Fibroblast of lung (primary cell): ENCODE results near the gene CATSPER1. TPM values are rescaled to one million over a fixed set of nuclear protein-coding genes. Genes with fewer than 3 reads are reported as not detected.

Experiments
- DNase-seq, 2 donors: peaks; one replicate each; pipeline versions ENCODE4 v3.0.0 to v3.0.0-alpha.2; 2010; ENCODE audit warnings: low read depth in 2 of 2
- H2AFZ ChIP-seq: 2 replicates; pipeline ENCODE4 v1.5.1; 2012; ENCODE audit warnings: low read length, control low read depth, inconsistent platforms
- H3K27ac ChIP-seq: 2 replicates; pipeline ENCODE4 v1.5.1; 2011; ENCODE audit warnings: low read length, control low read depth; ENCODE audit not compliant: insufficient read depth
- H3K27me3 ChIP-seq: 2 replicates; pipeline ENCODE4 v1.5.1; 2011; ENCODE audit warnings: mild to moderate bottlenecking, low read length; ENCODE audit not compliant: control insufficient read depth, insufficient read depth
- H3K36me3 ChIP-seq: 2 replicates; pipeline ENCODE4 v1.5.1; 2011; ENCODE audit warnings: low read length; ENCODE audit not compliant: control insufficient read depth, insufficient read depth
- H3K4me1 ChIP-seq: 2 replicates; pipeline ENCODE4 v1.5.1; 2011; ENCODE audit warnings: low read length; ENCODE audit not compliant: control insufficient read depth, insufficient read depth; ENCODE audit errors: extremely low read depth
- H3K4me2 ChIP-seq: 2 replicates; pipeline ENCODE4 v1.5.1; 2011; ENCODE audit warnings: low read length, control low read depth; ENCODE audit not compliant: insufficient read depth; ENCODE audit errors: extremely low read depth
- H3K4me3 ChIP-seq, 4 experiments: fragments of 200-600 bp in 1 of 4; sonication (generic) in 1 of 4; replicated peaks in 1 of 4; 2 replicates each; pipeline ENCODE4 v1.5.1; 2011 to 2016; ENCODE audit warnings: low read length in 4 of 4, low read depth in 3 of 4, mild to moderate bottlenecking in 3 of 4, control low read depth in 2 of 4, inconsistent platforms in 1 of 4, mixed read lengths in 1 of 4; ENCODE audit not compliant: insufficient read depth in 1 of 4; ENCODE audit errors: control extremely low read depth in 1 of 4
- H3K79me2 ChIP-seq: 2 replicates; pipeline ENCODE4 v1.5.1; 2012; ENCODE audit warnings: mild to moderate bottlenecking, low read length, inconsistent platforms; ENCODE audit not compliant: control insufficient read depth, insufficient read depth
- H3K9ac ChIP-seq: 2 replicates; pipeline ENCODE4 v1.5.1; 2011; ENCODE audit warnings: mild to moderate bottlenecking, low read length, control low read depth; ENCODE audit not compliant: insufficient read depth
- H3K9me3 ChIP-seq: 2 replicates; pipeline ENCODE4 v1.5.1; 2012; ENCODE audit warnings: low read depth, low read length; ENCODE audit not compliant: control insufficient read depth, insufficient read depth
- H4K20me1 ChIP-seq: 2 replicates; pipeline ENCODE4 v1.5.1; 2011; ENCODE audit warnings: low read length; ENCODE audit not compliant: control insufficient read depth, insufficient read depth; ENCODE audit errors: extremely low read depth
- CTCF ChIP-seq, 2 donors: IDR thresholded peaks in 1 of 2; conservative IDR thresholded peaks in 1 of 2; 1 replicate in 1 of 2; 2 replicates in 1 of 2; pipeline ENCODE4 v1.5.1; 2011 to 2012; ENCODE audit warnings: low read length in 2 of 2, control low read depth in 1 of 2, inconsistent platforms in 1 of 2, low read depth in 1 of 2, mild to moderate bottlenecking in 1 of 2
- EZH2 ChIP-seq: IDR thresholded peaks from 2 replicates; pipeline ENCODE4 v1.5.1; 2012; ENCODE audit warnings: low read length, control low read depth, mild to moderate bottlenecking; ENCODE audit errors: missing control alignments
- polyA plus RNA-seq, 2 donors: library from polyadenylated mRNA; depleted of rRNA in 1 of 2; stranded (reverse) in 1 of 2; unstranded in 1 of 2; fragments of >200 nt; gene quantifications; 2 replicates each; pipeline ENCODE4 v1.2.1, GENCODE V29; 2011 to 2012; ENCODE audit warnings: missing spikeins in 1 of 2
- total RNA-seq: library from RNA; depleted of rRNA; stranded (reverse); fragments of >200 nt; gene quantifications from 2 replicates; pipeline ENCODE4 v1.2.1, GENCODE V29; 2014

Gene CATSPER1
- total and polyA plus RNA-seq, 2 donors (not counting 1 experiment from before 2014, with no cell fraction given) = not detected

GRCh38 chr11:66068923-66069714 lies 42.8 kb upstream of the CATSPER1 start:
- Histone ChIP-seq H3K79me2 (peaks cover 22% of the 10 kb centered on the region), H2AFZ (no peak overlapping the region), H3K4me2 (peak overlapping the region; percentile 80), H3K27me3 (no peaks in the 10 kb centered on the region), H3K9me3 (no peaks in the 10 kb centered on the region), H3K27ac (peak overlapping the region; percentile 84), H3K4me3 (peak overlapping the region; percentile 27 to 64 (median 41)), H4K20me1 (peaks cover 2% of the 10 kb centered on the region), H3K36me3 (peaks cover 21% of the 10 kb centered on the region), H3K9ac (peak overlapping the region; percentile 69), H3K4me1 (peaks cover 18% of the 10 kb centered on the region)
- DNase-seq = peak; percentile 34 to 64
- TF ChIP-seq CTCF (conservative IDR thresholded peaks at IDR 0.05 in 1 of 2, IDR thresholded peaks at IDR 0.05 in 1 of 2; ENCODE audit: low read depth in 1 of 2, low read length in 2 of 2) = peak; percentile 15 to 22
- TF ChIP-seq EZH2 = no peak

- peak; percentile 59 to 67 for DNase-seq
- Histone ChIP-seq H2AFZ (no peak overlapping the region), H3K4me3 (no peak overlapping the region), H3K4me1 (peaks cover 18% of the 10 kb centered on the region), H3K36me3 (peaks cover 22% of the 10 kb centered on the region), H3K9me3 (no peaks in the 10 kb centered on the region), H3K27me3 (no peaks in the 10 kb centered on the region), H3K79me2 (peaks cover 22% of the 10 kb centered on the region), H3K4me2 (no peak overlapping the region), H4K20me1 (peaks cover 2% of the 10 kb centered on the region), H3K9ac (no peak overlapping the region), H3K27ac (peak overlapping the region; percentile 84)
- no peak for TF ChIP-seq EZH2
- peak; percentile 79 to 91 for TF ChIP-seq CTCF (conservative IDR thresholded peaks at IDR 0.05 in 1 of 2, IDR thresholded peaks at IDR 0.05 in 1 of 2; ENCODE audit: low read depth in 1 of 2, low read length in 2 of 2)
Observed at GRCh38 chr11:66068154-66068821, 42.0 kb upstream of the CATSPER1 start.

GRCh38 chr11:66067640-66068039 lies 41.4 kb upstream of the CATSPER1 start:
- Histone ChIP-seq H3K4me1 (peaks cover 18% of the 10 kb centered on the region), H3K27ac (no peak overlapping the region), H3K4me2 (no peak overlapping the region), H3K9me3 (no peaks in the 10 kb centered on the region), H3K9ac (no peak overlapping the region), H3K36me3 (peaks cover 24% of the 10 kb centered on the region), H4K20me1 (peaks cover 2% of the 10 kb centered on the region), H3K79me2 (peaks cover 17% of the 10 kb centered on the region), H3K4me3 (no peak overlapping the region), H3K27me3 (no peaks in the 10 kb centered on the region), H2AFZ (no peak overlapping the region)
- no peak for TF ChIP-seq EZH2
- no peak for TF ChIP-seq CTCF (conservative IDR thresholded peaks at IDR 0.05 in 1 of 2, IDR thresholded peaks at IDR 0.05 in 1 of 2; ENCODE audit: low read depth in 1 of 2, low read length in 2 of 2)
- DNase-seq = no peak
